ENCODE data around the gene SLC26A9. TPM values are rescaled to one million over a fixed set of nuclear protein-coding genes. Genes with fewer than 3 reads are reported as not detected.

SLC26A9 gene
- total RNA-seq, 1 donor from 2014 or later: 2.5 TPM

DNA sequence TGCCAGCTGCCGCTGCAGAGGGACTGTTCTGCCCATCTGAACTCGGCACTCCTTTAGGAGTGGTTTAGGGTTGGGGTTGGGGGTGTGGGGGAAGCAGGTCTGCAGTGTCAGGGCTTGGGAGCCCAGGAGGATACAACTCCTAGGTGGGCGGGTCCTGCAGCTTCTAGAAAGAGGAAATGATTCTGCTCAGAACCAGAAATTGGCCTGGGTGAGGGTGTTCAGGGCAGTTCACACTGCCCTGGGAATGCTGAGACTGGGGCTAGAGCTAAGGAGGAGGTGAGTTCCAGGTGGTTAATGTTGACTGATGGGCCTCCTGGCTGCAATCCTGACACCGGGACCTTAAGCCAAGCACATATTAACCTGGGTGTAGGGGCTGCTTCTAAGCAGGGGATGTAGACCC is 4.8 kb upstream of the SLC26A9 start:
- Mint-ChIP-seq H3K27ac (no peak overlapping the region), H3K9me3 (no peaks in the 10 kb centered on the region), H3K27me3 (peaks cover 26% of the 10 kb centered on the region), H3K4me3 (no peak overlapping the region), H3K36me3 (no peaks in the 10 kb centered on the region), H3K4me1 (ENCODE audit: unreplicated experiment) (peaks cover 9% of the 10 kb centered on the region)
- TF ChIP-seq CTCF (conservative IDR thresholded peaks at IDR 0.05): no peak
- DNase-seq (ENCODE audit: extremely low spot score, unreplicated experiment): no peak

- peaks cover 30% of the 10 kb centered on the region for H3K27me3 Mint-ChIP-seq
- H3K4me1 Mint-ChIP-seq (ENCODE audit: unreplicated experiment): peaks cover 9% of the 10 kb centered on the region
- no peak for DNase-seq (ENCODE audit: extremely low spot score, unreplicated experiment)
- H3K27ac Mint-ChIP-seq: no peak overlapping the region
- no peak overlapping the region for H3K4me3 Mint-ChIP-seq
- no peaks in the 10 kb centered on the region for H3K9me3 Mint-ChIP-seq
- no peaks in the 10 kb centered on the region for H3K36me3 Mint-ChIP-seq
- TF ChIP-seq CTCF (conservative IDR thresholded peaks at IDR 0.05): no peak
Measured at GRCh38 chr1:205947024-205947423, 3.8 kb upstream of the SLC26A9 start.

DNA sequence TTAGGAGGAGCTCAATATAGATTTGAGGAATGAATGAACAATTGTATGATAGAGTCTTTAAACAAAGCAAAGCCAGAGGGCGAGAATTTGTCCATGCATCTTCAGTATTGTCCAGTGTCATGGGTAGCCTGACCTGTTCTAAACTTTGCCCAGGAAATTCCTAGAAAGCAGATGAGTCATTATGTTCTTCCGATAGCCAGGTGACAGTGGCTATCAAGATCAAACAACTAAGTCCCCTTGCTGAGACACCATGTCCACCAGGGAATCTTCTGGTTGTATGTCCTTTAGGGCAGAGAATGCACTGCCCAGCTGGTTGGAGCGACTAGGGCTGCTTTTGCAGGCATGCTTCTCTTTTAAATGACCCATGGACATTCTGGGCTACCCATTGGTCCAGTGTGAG is 1.8 kb upstream of the SLC26A9 start:
- Mint-ChIP-seq H3K27me3 (peaks cover 30% of the 10 kb centered on the region), H3K36me3 (no peaks in the 10 kb centered on the region), H3K9me3 (no peaks in the 10 kb centered on the region), H3K27ac (no peak overlapping the region), H3K4me3 (no peak overlapping the region), H3K4me1 (ENCODE audit: unreplicated experiment) (peaks cover 9% of the 10 kb centered on the region)
- DNase-seq (ENCODE audit: extremely low spot score, unreplicated experiment): no peak
- TF ChIP-seq CTCF (conservative IDR thresholded peaks at IDR 0.05): no peak

DNA sequence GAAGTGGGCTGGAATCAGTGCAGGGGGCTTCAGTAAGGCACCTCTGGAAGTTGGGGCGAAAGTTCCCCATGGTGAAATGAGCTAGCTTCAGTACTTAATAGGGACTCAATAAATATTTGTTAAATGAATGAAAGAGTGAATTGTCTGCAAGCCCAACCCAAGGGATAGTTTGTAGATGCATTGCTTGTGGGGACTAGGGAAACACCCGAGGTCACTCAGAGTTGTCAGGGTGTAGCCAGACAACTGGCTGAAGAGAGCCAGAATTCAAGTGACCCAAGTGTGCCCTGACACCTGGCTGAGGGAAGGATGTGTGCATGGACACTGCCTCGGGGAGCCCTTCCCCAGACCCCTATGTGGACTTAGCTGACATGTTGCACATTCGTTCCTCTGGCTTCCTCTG is 1.3 kb upstream of the SLC26A9 start:
- no peaks in the 10 kb centered on the region for H3K36me3 Mint-ChIP-seq
- H3K4me3 Mint-ChIP-seq: no peak overlapping the region
- H3K4me1 Mint-ChIP-seq (ENCODE audit: unreplicated experiment): peaks cover 13% of the 10 kb centered on the region
- no peak for TF ChIP-seq CTCF (conservative IDR thresholded peaks at IDR 0.05)
- no peaks in the 10 kb centered on the region for H3K9me3 Mint-ChIP-seq
- peaks cover 33% of the 10 kb centered on the region for H3K27me3 Mint-ChIP-seq
- DNase-seq (ENCODE audit: extremely low spot score, unreplicated experiment): no peak
- H3K27ac Mint-ChIP-seq: no peak overlapping the region

- no peak overlapping the region for H3K27ac Mint-ChIP-seq
- H3K27me3 Mint-ChIP-seq: peaks cover 37% of the 10 kb centered on the region
- no peak overlapping the region for H3K4me3 Mint-ChIP-seq
- no peak for DNase-seq (ENCODE audit: extremely low spot score, unreplicated experiment)
- no peaks in the 10 kb centered on the region for H3K36me3 Mint-ChIP-seq
- H3K4me1 Mint-ChIP-seq (ENCODE audit: unreplicated experiment): peaks cover 14% of the 10 kb centered on the region
- no peaks in the 10 kb centered on the region for H3K9me3 Mint-ChIP-seq
- TF ChIP-seq CTCF (conservative IDR thresholded peaks at IDR 0.05): no peak
Measured at GRCh38 chr1:205942631-205943159, 561 bp downstream of the SLC26A9 start.

DNA sequence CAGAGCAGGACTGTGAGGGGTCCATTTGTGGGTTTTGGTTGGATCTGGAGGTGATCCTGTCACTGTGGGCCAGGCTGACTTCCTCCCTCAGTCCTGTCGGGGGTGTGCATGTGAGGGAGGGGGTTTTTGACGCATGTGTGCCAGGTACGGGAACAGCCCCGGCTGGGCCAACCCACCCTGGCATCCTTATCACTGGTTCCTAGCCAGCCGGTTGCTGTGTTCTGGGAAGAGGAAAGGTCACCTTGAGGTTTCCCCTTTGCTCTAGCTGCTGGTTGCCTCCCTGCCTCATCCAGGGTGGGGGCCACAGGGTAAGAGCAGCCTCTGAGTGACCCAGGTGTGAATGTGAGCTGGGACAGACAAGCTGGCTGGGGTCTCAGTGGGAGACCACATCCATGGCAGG is 2.5 kb downstream of the SLC26A9 start:
- peak overlapping the region; percentile 29 for H3K27ac Mint-ChIP-seq
- H3K4me1 Mint-ChIP-seq (ENCODE audit: unreplicated experiment): peaks cover 26% of the 10 kb centered on the region
- DNase-seq (ENCODE audit: extremely low spot score, unreplicated experiment): no peak
- H3K9me3 Mint-ChIP-seq: no peaks in the 10 kb centered on the region
- H3K4me3 Mint-ChIP-seq: no peak overlapping the region
- no peak for TF ChIP-seq CTCF (conservative IDR thresholded peaks at IDR 0.05)
- H3K27me3 Mint-ChIP-seq: peaks cover 41% of the 10 kb centered on the region
- no peaks in the 10 kb centered on the region for H3K36me3 Mint-ChIP-seq
